HG02943 (cell line): Measurements from ENCODE around the gene KLHL13.

Experiments used
- ATAC-seq: cut with Tn5 transposase; IDR thresholded peaks from one replicate; pipeline ENCODE4 v1.9.1; 2021; ENCODE audit warnings: mild to moderate bottlenecking, low read depth, moderate library complexity; ENCODE audit not compliant: unreplicated experiment

The KLHL13 gene

GRCh38 chrX:117895418-117895817 is 221.2 kb downstream of the KLHL13 start:
- no peak for ATAC-seq

DNA sequence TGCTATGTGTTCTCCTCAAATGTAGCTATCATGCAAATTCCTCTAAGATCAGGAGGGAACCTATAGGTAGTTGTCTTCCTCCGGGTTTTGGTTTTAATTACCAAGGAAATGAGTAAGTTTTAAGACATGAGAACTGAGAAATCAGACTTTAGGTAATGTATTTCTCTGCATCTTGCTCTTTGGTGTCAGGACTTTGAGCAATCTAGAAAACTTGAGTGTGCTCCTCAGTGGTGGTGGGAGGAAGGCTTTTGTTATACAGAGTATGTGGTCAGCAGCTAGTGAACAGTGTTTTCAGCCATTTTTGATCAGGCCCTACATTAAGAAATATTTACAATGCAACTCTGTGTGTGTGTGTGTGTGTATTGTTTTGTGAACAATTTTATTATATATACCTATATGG is 224.1 kb downstream of the KLHL13 start:
- no peak for ATAC-seq

GRCh38 chrX:117871796-117872195 is 244.8 kb downstream of the KLHL13 start:
- no peak for ATAC-seq

DNA sequence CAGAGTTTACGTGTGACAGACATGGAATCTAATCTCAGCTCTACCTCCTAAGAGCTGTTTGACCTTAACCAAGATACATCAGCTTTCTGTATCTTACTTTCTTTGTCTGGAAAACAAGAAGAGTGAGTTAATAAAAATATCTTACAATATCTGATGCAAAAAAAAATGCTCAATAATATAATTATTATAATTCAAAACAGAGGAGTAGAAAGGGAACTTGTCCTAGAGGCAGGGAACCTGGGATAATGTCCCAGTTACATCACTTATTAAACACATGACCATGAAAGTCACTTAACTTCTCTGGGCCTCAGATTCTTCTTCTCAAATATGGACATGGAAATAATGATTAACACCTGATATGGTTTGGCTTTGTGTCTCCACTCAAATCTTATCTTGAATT is 256.1 kb downstream of the KLHL13 start:
- ATAC-seq: no peak

GRCh38 chrX:117854806-117855205 is 261.8 kb downstream of the KLHL13 start:
- ATAC-seq: no peak

DNA sequence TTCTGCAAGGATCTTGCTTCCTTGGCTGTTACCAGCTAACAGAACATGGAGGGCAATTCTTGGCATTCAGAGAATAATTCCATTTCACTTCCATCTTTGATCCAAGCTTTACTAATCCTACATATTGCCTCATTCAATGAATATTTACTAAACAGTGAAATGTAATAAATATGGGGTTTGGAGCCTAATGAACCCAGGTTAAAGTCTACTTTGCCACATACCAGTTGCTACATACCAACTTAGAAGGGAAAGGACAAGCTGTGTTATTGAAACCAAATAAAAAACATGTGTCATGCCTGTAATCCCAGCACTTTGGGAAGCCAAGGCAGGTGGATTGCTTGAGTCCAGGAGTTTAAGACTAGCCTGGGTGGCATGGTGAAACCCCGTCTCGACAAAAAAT is 265.6 kb downstream of the KLHL13 start:
- no peak for ATAC-seq
